HEK293T (cell line): ENCODE data around the gene MPRIP.

Experiments used
- ARNT ChIP-seq: fragments of 450-650 bp; IDR thresholded peaks from 2 replicates; pipeline ENCODE4 v1.6.1; 2017; ENCODE audit warnings: mild to moderate bottlenecking
- BHLHE40 ChIP-seq: fragments of 450-650 bp; IDR thresholded peaks from 2 replicates; pipeline ENCODE4 v1.6.1; 2016; ENCODE audit warnings: mild to moderate bottlenecking, moderate library complexity, borderline replicate concordance
- CTBP1 ChIP-seq: fragments of 450-650 bp; IDR thresholded peaks from 2 replicates; pipeline ENCODE4 v1.6.1; 2016; ENCODE audit warnings: borderline replicate concordance
- ELF4 ChIP-seq: fragments of 450-650 bp; IDR thresholded peaks from 2 replicates; pipeline ENCODE4 v1.6.1; 2017; ENCODE audit warnings: antibody characterized with exemption
- FOXK2 ChIP-seq: fragments of 450-650 bp; IDR thresholded peaks from 2 replicates; pipeline ENCODE4 v1.6.1; 2016; ENCODE audit warnings: mild to moderate bottlenecking
- FOXM1 ChIP-seq: fragments of 450-650 bp; IDR thresholded peaks from 2 replicates; pipeline ENCODE4 v1.6.1; 2017; ENCODE audit warnings: mild to moderate bottlenecking, borderline replicate concordance
- HDGF ChIP-seq: fragments of 450-650 bp; IDR thresholded peaks from 2 replicates; pipeline ENCODE4 v1.6.1; 2017; ENCODE audit warnings: antibody characterized with exemption, borderline replicate concordance
- L3MBTL2 ChIP-seq: fragments of 450-650 bp; conservative IDR thresholded peaks from 2 replicates; pipeline ENCODE4 v1.6.1; 2016; ENCODE audit warnings: mild to moderate bottlenecking
- NFRKB ChIP-seq: fragments of 450-650 bp; IDR thresholded peaks from 2 replicates; pipeline ENCODE4 v1.6.1; 2016; ENCODE audit warnings: mild to moderate bottlenecking, moderate library complexity
- SP1 ChIP-seq: fragments of 450-650 bp; IDR thresholded peaks from 2 replicates; pipeline ENCODE4 v1.6.1; 2017
- SUZ12 ChIP-seq: fragments of 450-650 bp; IDR thresholded peaks from 2 replicates; pipeline ENCODE4 v1.6.1; 2016; ENCODE audit warnings: mild to moderate bottlenecking
- TARDBP ChIP-seq: fragments of 450-650 bp; IDR thresholded peaks from 2 replicates; pipeline ENCODE4 v1.6.1; 2016
- ZNF384 ChIP-seq: fragments of 450-650 bp; IDR thresholded peaks from 2 replicates; pipeline ENCODE4 v1.6.1; 2016

- TF ChIP-seq ARNT, result no peak
- no peak for TF ChIP-seq TARDBP
- TF ChIP-seq ZNF384, result no peak
- no peak for TF ChIP-seq L3MBTL2
- no peak for TF ChIP-seq BHLHE40
- TF ChIP-seq NFRKB, result no peak
- no peak for TF ChIP-seq ELF4
- TF ChIP-seq FOXM1, result no peak
- no peak for TF ChIP-seq HDGF
- TF ChIP-seq SP1, result no peak
- TF ChIP-seq CTBP1, result no peak
- no peak for TF ChIP-seq FOXK2
- TF ChIP-seq SUZ12, result no peak
Observed at GRCh38 chr17:17215575-17215974, 173.3 kb downstream of the MPRIP start.
